SJCRH30 (cell line): Measurements from ENCODE around the gene CTSA. TPM values are rescaled to one million over a fixed set of nuclear protein-coding genes. Genes with fewer than 3 reads are reported as not detected.

ENCODE experiments used
- DNase-seq, 2 experiments: peaks; one replicate each; pipeline ENCODE4 v3.0.0-alpha.2; 2015 to 2020
- H3K27ac ChIP-seq: fragments of 250-450 bp; sonication (Bioruptor Pico); 2 replicates; pipeline ENCODE4 v1.5.1; 2020; ENCODE audit warnings: mild to moderate bottlenecking, moderate library complexity
- H3K27me3 ChIP-seq: fragments of 250-450 bp; sonication (Bioruptor Pico); 2 replicates; pipeline ENCODE4 v1.5.1; 2020; ENCODE audit warnings: mild to moderate bottlenecking, moderate library complexity
- H3K36me3 ChIP-seq: fragments of 250-450 bp; sonication (Bioruptor Pico); 2 replicates; pipeline ENCODE4 v1.5.1; 2020; ENCODE audit warnings: mild to moderate bottlenecking, moderate library complexity
- H3K4me1 ChIP-seq: fragments of 250-450 bp; sonication (Bioruptor Pico); 2 replicates; pipeline ENCODE4 v1.5.1; 2020; ENCODE audit warnings: mild to moderate bottlenecking, moderate library complexity
- H3K4me3 ChIP-seq: fragments of 250-450 bp; sonication (Bioruptor Pico); 2 replicates; pipeline ENCODE4 v1.5.1; 2020; ENCODE audit warnings: mild to moderate bottlenecking, moderate library complexity
- H3K9me3 ChIP-seq: fragments of 250-450 bp; sonication (Bioruptor Pico); replicated peaks from 2 replicates; pipeline ENCODE4 v1.5.1; 2020; ENCODE audit warnings: mild to moderate bottlenecking, moderate library complexity
- total RNA-seq: library from RNA; depleted of rRNA; stranded (reverse); fragments of >200 nt; shearing (Covaris generic); gene quantifications from 2 replicates; pipeline ENCODE4 v1.2.3, GENCODE V29; 2014

CTSA gene
- total RNA-seq, 1 experiment from 2014 or later = 91.4 TPM

DNA sequence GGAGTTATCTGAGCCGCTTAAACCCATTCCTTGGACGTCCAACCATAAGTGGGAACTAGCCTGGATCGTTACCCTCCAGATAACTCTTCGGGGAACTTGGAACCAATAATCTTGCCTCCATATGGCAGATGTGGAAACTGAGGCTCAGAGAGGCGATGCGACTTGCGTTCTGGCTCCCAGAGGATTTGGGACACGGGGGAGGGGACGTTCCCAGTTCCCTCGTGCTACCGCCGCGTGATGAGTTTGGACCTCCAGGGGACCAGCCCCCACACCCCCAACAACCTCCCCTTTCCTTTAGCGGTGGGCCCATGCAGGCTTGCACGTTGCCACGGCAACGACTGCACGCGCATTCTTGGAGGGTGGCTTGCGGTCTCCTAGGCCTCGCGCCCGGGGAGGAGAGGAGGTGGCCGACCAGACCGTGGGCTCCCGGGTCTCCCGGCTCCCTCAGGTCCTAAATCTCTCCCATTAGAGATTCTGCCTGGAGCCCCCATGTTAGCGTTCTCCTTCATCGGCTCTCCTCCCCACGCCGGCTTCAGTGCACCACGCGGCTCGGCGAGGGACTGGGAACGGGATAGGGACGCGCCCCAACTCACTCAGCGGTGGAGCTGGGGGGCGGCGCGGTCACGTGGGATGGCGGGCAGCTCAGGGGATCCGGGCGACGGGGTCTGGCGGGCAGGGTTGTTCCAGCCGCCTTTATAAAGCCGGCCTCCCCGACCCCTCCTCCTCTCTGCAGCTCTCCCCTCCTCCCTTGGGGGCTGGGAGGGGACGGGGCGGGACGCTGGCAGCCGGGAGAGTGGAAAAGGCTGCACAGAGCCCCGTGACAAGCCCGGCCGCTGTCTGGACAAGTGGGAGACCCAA, 20.6 kb downstream of the CTSA start, which contains the start of gene PLTP:
PLTP (minus strand) TSS at position 670 of the 858 bp plus-strand sequence. CDS start 703 bp downstream, outside the sequence.
- Histone ChIP-seq H3K4me1 (peaks cover 8% of the 10 kb centered on the region), H3K4me3 (peak within 1 kb of the TSS; percentile 58), H3K27me3 (no peaks in the 10 kb centered on the region), H3K36me3 (no peaks in the 10 kb centered on the region), H3K27ac (peak within 1 kb of the TSS; percentile 19; the same call in 1 of the 2 replicates), H3K9me3 (no peaks in the 10 kb centered on the region)
- DNase-seq = peak; percentile 82

DNA sequence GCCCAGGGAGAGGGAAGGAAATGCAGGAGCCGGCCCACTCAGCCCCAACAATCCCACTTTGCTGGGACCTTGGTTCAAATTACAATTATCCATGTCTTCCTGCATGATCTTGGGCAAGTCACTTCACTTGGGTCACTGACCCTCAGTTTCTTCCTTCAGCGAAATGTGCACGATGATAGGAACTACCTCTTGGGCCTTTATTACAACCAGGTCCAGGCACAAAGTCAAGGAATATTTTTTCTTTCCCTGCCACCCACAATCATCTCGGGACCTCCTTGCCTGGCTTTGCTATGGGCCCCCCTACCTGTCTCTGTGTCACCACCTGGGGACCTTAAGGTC, 21.2 kb downstream of the CTSA start:
- H3K36me3 ChIP-seq = no peaks in the 10 kb centered on the region
- no peak for DNase-seq
- H3K27ac ChIP-seq = peak overlapping the region; percentile 19; the same call in 1 of the 2 replicates
- peaks cover 9% of the 10 kb centered on the region for H3K4me1 ChIP-seq
- no peaks in the 10 kb centered on the region for H3K9me3 ChIP-seq
- peak overlapping the region; percentile 58 for H3K4me3 ChIP-seq
- no peaks in the 10 kb centered on the region for H3K27me3 ChIP-seq

DNA sequence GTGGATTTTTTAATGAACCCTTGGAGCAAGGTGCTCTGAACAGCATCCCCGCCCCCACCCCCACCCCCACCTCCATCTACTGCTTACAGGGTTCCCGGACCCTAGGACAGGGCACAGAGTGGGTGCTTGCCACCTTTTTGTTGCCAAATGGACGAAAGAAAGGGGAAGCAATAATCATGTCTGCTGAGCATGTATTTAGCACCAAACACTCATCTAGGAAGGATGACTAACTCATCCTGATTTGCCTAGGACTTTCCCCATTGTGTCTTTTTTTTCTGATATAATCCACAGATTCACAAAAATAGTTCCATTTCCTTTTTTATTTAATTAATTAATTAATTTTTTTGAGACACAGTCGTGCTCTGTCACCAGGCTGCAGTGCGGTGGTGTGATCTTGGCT, 22.0 kb downstream of the CTSA start:
- no peak for DNase-seq
- H3K4me1 ChIP-seq = peaks cover 17% of the 10 kb centered on the region
- no peaks in the 10 kb centered on the region for H3K9me3 ChIP-seq
- no peak overlapping the region for H3K27ac ChIP-seq
- no peaks in the 10 kb centered on the region for H3K36me3 ChIP-seq
- no peaks in the 10 kb centered on the region for H3K27me3 ChIP-seq
- no peak overlapping the region for H3K4me3 ChIP-seq

DNA sequence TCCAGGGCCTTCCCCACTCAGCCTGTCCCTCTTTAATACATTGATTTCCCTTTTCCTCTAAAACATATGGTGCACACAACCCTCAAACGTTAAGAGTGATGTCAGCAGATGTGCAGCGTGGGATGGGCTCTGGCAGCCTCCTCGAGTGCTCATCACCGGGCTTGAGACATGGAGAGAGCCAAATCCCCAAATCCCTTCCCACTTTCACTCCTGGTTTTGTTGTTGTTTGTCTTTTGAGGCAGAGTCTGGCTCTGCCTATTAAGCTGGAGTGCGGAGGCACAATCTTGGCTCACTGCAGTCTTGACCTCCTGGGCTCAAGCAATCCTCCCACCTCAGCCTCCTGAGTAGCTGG, 26.6 kb downstream of the CTSA start:
- Histone ChIP-seq H3K9me3 (no peaks in the 10 kb centered on the region), H3K36me3 (no peaks in the 10 kb centered on the region), H3K27me3 (no peaks in the 10 kb centered on the region), H3K4me3 (no peak overlapping the region), H3K4me1 (peaks cover 50% of the 10 kb centered on the region), H3K27ac (peak overlapping the region; percentile 44)
- peak; percentile 86 to 94 for DNase-seq

DNA sequence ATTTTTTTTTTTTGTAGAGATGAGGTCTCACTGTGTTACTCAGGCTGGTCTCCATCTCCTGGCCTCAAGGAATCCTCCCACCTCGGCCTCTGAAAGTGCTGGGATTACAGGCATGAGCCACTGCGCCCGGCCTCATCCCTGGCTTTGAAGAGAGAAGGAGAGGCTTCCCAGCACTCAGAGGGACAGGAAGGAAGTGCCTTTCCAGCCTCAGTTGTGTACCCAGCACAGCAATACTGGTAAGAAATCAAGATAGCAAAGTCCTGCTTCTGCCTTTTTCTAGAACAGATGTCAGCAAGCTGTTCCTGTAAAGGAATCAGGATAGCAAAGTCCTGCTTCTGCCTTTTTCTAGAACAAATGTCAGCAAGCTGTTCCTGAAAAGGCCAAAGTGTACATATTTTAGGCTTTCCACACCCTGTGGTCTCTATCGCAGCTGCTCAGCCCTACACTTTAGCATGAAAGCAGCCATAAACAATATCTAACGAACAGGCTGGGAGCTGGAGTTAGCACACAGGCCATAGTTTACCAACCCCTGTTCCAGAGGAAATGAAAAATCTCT, 27.1 kb downstream of the CTSA start:
- no peaks in the 10 kb centered on the region for H3K9me3 ChIP-seq
- DNase-seq = peak; percentile 50 to 64
- H3K4me1 ChIP-seq = peaks cover 53% of the 10 kb centered on the region
- no peaks in the 10 kb centered on the region for H3K27me3 ChIP-seq
- H3K4me3 ChIP-seq = no peak overlapping the region
- no peaks in the 10 kb centered on the region for H3K36me3 ChIP-seq
- H3K27ac ChIP-seq = peak overlapping the region; percentile 44

DNA sequence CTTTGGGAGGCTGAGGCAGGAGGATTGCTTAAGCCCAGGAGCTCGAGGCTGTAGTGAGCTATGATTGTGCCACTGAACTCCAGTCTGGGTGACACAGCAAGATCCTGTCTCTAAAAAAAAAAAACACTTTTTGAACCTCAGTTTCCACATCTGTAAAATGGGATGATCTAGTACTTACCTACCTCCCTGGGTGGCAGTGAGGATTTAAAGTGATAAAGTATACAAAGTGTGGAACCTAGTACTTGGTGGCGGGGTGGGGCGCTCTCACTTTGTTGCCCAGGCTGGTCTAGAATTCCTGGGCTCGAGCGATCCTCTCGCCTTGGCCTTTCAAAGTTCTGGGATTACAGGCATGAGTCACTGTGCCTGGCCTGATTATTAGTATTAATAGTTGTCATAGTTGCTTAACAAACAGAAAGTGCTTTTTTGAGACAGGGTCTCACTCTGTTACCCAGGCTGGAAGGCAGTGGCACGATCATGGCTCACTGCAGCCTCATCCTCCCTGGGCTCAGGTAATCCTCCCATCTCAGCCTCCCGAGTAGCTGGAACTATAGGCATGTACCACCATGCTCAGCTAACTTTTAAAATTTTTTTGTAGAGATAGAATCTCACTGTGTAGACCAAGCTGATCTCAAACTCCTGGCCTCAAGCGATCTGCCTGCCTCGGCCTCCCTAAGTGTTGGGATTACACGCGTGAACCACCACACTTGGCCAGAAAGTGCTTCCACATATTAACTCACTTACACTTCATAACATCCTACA, 27.8 kb downstream of the CTSA start:
- peaks cover 60% of the 10 kb centered on the region for H3K4me1 ChIP-seq
- H3K9me3 ChIP-seq = no peaks in the 10 kb centered on the region
- H3K27me3 ChIP-seq = no peaks in the 10 kb centered on the region
- H3K4me3 ChIP-seq = no peak overlapping the region
- DNase-seq = no peak
- no peaks in the 10 kb centered on the region for H3K36me3 ChIP-seq
- H3K27ac ChIP-seq = peak overlapping the region; percentile 44

DNA sequence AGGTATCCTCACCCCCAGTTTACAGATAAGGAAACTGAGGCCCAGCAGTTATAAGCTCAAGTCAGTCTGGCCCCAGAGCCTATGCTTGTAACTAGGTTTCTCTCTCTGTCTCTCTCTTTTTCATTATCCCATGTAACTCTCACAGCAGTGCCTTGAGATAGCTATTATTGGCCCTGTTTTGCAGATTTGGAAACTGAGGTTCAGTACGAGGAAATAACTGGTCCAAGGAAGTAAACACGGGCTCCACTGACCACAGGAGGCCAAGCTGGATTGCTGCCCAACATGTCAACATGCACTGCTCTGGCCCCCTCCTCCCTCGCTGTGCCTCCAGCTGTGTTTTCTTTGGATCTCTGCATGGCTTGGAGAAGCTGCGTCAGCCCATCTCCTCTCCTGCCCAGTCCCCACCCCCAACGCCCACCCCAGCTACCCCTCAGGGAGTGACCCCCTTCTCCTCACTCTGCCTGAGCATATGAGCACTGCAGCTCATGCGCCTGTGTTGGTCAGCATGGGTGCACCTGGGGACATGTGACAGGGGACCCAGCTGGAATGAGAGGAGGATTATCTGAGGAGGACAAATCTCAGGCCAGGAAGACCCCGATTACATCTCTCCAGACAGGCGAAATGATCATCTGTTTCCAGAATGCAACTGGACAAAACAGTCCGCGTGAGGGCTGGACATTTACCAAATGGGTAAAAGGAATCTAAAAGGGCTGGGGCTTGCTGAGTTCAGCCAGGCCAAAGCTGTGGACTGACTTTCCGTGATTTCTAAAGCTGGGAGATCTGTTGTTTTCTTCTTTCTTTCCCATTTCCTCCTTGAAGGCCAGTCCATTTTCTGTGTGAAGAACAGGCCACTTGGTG, 28.6 kb downstream of the CTSA start:
- no peaks in the 10 kb centered on the region for H3K27me3 ChIP-seq
- no peaks in the 10 kb centered on the region for H3K36me3 ChIP-seq
- no peaks in the 10 kb centered on the region for H3K9me3 ChIP-seq
- H3K4me3 ChIP-seq = peak overlapping the region; percentile 21
- peak; percentile 77 for DNase-seq
- peaks cover 68% of the 10 kb centered on the region for H3K4me1 ChIP-seq
- H3K27ac ChIP-seq = peak overlapping the region; percentile 60

DNA sequence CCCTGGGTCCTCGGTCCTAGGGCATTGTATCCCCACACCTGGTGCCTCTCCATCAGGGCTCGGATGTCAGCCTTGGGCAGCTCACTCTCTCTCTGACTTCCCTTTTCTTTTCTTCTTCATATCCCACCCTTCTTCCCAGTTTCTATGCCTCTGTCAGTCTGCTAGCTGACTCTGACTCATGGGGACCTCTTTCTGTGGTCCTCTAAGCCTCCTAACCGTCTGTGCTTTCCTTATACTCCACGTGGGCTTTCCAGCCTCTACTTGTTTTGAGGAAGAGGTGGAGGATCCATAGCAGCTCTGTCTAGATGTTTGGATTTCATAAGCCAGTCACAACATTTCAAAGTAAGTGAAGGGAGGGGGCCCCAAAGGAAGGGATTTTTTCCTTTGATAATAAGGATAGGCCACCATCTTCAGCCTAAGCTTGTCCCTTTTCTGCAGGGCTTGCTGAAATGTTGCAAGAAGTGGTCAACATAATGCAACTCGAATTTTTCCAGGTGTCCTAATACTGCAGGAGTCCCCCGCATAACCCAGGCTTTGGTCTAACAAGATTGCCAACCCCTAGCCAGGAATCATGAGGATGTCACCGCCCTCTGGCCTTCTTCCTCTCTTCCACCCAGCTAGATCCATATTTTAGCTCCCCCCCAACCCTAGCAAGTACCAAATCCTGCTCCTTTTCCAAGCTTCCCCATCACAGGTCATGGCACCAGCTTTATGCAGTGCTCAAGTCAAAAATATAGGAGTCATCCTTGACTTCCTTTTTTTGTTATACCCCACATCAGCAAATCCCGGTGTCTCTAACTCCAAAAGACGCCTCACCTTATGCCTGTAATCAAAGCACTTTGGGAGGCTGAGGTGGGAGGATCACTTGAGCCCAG, 29.6 kb downstream of the CTSA start:
- Histone ChIP-seq H3K9me3 (no peaks in the 10 kb centered on the region), H3K4me1 (peaks cover 78% of the 10 kb centered on the region), H3K4me3 (peak overlapping the region; percentile 21), H3K27ac (peak overlapping the region; percentile 60), H3K36me3 (no peaks in the 10 kb centered on the region), H3K27me3 (no peaks in the 10 kb centered on the region)
- DNase-seq = peak; percentile 51 to 78

DNA sequence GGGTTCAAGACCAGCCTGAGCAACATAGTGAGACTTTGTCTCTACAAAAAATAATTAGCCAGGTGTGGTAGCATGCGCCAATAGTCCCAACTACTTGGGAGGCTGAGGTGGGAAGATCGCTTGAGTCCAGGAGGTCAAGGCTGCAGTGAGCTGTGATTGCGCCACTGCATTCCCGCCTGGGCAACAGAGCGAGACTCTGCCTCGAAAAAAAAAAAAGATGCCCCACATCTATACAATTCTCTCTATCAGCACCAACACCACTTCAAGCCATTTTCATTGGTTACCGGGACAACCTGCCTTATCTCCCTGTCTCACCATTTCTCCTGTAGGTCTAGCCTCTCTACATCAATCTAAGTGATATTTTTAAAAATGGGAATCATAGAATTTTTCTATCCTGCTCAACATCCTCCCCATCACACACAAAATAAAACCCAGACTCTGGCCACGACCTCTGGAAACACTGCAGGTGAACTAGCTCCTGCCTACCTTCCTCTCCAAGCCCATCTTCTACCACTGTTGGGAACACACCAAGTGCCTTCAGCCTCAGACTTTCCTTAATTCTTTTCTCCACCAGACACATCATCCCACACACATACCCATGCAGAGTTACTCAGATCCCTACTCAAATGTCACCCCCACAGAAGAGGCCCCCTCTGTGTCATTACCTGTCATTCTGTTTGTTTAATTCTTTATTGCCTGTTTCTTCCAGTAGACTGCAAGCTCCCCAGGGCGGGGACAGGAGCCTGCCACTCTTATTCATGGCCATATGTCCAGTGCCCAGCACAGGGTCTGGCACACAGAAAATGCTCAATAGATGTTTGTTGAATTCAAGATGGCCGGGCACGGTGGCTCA, 30.4 kb downstream of the CTSA start:
- H3K27me3 ChIP-seq = no peaks in the 10 kb centered on the region
- no peaks in the 10 kb centered on the region for H3K36me3 ChIP-seq
- H3K9me3 ChIP-seq = no peaks in the 10 kb centered on the region
- peaks cover 82% of the 10 kb centered on the region for H3K4me1 ChIP-seq
- no peak overlapping the region for H3K4me3 ChIP-seq
- DNase-seq = no peak
- no peak overlapping the region for H3K27ac ChIP-seq

DNA sequence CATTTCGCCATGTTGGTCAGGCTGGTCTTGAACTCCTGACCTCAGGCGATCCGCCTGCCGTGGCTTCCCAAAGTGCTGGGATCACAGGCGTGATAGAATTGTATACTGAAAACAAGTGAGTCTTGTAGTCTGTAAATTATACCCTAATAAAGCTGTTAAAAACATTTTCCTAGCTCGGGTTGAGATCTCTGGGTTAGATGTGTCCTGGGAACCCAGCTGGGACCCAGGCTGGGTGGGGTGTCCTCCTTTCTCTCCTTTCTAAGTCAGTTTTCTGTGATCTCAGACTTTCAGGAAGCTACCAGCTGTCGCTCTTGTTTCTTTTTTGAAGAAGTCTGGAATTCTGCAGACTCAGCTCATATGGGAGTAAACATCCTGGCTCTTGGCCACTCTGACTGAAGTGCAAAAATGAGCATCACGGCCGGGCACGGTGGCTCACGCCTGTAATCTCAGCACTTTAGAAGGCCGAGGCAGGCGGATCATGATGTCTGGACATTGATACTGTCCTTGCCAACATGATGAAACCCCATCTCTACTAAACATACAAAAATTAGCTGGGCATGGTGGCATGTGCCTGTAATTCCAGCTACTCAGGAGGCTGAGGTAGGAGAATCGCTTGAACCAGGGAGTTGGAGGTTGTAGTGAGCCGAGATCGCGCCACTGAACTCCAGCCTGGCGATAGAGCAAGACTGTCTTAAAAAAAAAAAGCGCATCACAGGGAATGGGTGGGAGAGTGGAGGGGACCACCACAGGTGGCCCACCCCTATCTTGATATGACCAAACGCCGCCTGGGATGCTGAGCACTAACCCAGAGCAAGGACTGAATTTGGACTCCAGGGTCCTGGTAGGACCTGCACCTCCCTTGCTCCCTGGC, 33.5 kb downstream of the CTSA start:
- Histone ChIP-seq H3K36me3 (no peaks in the 10 kb centered on the region), H3K27me3 (no peaks in the 10 kb centered on the region), H3K27ac (peak overlapping the region; percentile 31; the same call in 1 of the 2 replicates), H3K4me3 (no peak overlapping the region), H3K9me3 (no peaks in the 10 kb centered on the region), H3K4me1 (peaks cover 60% of the 10 kb centered on the region)
- peak; percentile 69 to 84 for DNase-seq

DNA sequence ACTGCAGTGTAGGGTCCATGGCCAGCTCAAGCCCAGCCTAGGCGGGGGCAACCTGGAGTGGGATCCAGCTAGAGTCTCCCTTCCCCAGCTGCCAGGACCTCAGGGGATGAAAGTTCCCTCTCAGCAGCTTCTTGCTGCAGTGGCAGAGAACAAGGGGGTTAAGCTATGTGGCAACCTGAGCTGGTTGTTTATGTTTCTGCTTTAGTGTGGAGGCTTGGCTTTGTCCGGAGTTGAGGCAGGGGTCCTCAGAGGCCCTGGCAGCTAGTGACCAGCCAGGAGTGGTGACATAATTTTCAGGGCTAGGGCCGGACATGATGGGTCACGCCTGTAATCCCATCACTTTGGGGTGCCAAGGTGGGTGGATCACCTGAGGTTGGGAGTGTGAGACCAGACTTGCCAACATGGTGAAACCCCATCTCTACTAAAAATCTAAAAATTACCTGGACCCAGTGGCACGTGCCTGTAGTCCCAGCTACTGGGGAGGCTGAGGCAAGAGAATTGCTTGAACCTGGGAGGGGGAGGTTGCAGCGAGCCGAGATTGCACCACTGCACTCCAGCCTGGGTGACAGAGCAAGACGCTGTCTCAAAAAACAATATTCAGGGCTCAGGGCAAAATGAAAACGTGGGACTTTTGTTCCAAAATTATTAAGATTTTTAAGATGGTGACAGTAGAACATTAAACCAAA, 34.8 kb downstream of the CTSA start:
- Histone ChIP-seq H3K4me3 (no peak overlapping the region), H3K27me3 (no peaks in the 10 kb centered on the region), H3K9me3 (no peaks in the 10 kb centered on the region), H3K36me3 (no peaks in the 10 kb centered on the region), H3K27ac (no peak overlapping the region), H3K4me1 (peaks cover 47% of the 10 kb centered on the region)
- DNase-seq = peak in 1 of 2 experiments; percentile 63

DNA sequence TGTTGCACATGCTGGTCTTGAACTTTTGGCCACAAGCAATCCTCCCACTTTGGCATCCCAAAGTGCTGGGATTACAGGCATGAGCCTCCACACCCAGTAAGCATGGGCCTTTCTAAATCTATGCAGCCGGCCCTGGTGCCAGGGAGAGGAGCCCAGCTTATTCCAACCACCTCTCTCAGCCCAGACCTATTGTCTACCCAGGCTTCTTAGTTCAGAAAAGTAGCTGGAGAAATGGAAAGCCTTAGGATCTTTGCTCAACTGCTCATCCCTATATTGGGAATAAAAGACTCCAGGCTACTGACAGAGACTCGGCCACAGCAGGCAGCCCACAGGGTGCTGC, 35.6 kb downstream of the CTSA start:
- no peaks in the 10 kb centered on the region for H3K36me3 ChIP-seq
- no peak overlapping the region for H3K27ac ChIP-seq
- no peaks in the 10 kb centered on the region for H3K27me3 ChIP-seq
- no peak for DNase-seq
- peaks cover 43% of the 10 kb centered on the region for H3K4me1 ChIP-seq
- no peak overlapping the region for H3K4me3 ChIP-seq
- H3K9me3 ChIP-seq = no peaks in the 10 kb centered on the region
